ENCODE data around the gene C22orf15.

The C22orf15 gene

DNA sequence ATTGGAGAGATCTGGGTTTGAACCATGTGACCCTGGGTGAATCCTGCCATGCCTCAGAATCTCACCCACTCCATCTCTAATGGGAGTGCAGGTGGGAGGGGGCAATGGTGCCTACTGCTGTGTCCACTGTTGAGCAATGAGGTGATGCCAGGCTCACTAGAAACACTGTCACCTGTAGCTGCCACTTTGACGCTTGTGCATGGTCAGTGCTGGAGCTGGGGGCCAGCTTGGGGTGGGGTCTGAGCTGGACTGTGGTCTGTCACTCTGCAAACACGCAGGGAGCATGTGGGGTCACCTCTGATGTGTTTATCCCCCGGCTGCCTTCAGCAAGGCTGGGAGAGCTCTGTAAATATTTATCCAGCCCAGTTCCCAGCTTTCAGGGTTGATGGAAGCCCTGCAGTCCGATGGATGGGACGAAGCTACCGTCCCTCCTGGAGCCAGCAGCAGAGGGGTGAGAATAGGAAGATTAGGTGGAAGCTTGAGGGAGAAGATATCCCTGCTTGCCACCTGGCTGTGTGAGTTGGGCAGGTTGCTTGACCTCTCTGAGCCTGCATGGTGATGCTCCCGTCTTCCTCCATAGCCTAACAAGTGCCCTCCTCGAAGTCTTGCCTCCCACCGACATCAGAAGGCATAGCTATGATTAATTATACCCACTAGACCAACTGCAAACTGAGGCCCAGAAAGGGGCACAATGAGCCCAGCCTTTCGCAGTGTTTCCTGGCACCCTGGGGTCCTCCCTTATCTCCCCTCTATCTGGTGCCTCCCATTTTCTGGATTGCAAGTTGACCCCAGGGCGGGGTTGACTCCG, 11.5 kb downstream of the C22orf15 start:
- no peak for FAIRE-seq

DNA sequence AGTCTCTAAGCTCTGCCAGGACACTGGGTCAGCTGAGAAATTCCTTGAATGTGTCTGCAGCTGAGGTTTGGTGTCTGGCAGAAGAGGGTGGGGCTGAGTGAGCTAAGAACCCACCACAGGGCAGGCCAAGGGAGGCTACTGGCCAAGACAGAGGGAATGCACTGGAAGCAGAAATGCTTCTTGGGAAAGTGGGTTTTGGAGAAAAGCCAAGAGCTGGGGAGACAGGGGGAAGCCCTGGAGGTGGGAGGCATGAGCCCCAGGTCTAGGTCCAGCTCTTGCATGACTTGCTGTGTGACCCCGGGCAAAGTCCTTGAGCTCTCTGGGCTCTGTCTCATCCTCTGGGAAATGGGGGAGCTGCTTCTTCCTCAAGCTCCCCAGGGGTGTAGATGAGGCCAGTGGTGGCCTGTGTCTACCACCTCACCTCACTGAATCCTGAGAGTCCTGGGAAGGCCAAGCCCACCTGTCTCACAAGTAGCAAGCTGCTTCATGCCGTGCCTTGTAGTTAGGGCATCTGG, 12.2 kb downstream of the C22orf15 start:
- FAIRE-seq, result no peak

DNA sequence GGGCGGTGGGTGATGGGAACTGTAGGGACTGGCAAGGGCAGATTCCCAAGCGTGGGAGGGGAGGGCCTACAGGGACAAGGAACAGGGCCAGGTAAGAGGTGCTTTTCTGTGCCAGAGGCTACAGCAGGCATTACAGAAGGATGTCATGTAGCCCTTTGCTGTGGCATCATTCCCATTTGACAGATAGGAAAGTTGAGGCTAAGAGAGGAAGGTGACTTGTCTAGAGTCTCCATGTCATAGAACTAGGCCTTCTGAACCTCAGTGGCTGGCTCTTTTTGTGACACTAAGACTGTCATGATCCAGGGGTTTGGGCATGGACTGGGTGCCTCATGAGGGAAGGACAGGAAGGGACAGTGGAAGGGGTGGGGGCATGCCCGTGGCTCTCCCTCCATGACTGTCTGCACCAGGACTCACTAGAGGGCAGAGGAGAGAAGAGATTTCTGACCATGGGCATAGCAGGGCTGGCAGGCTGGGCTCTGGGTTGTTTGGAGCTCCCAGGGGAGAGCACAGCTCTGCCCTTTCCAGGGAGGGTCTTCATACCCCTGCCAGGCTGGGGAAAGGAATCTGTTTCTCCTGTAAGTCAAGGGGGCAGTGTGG, 13.1 kb downstream of the C22orf15 start:
- no peak for FAIRE-seq

DNA sequence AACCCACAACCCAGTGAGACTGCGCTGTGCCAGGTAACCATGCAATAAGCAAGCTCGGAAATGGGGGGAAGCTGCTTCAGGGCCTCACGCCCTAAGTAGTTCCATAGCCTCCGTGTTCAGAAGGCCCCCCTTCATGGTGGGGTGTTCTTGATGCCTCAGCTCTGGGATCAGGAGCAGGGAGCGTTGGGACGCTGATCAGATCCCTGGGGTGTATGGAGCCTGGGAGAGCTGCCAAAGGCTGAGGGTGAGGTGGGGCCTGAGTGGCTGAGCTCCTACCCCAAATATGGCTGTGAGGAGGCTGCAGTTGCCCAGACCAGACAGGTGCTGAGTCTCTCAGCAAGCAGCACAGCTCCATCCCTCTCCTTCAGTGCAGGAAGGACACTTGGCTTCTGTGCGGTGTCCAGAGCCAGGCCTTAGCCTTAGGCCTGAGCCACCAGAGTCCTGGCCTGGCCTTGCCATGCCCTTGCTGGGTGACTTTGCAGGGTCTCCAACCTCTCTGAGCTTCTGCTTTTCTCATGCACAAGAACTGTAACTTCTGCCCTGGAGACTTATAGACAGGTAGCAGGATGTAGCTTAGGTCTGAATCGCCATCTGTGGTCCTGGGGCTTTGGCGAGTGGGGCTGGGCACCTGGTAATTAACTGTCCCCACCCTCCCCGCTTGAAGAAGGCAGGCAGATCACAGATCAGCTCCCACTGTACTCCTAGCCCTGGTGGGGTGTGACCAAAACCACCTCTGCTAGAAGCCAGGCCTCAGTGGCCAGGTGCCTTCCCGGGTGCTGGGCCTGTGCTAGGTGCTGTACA, 15.2 kb downstream of the C22orf15 start:
- FAIRE-seq, result no peak

DNA sequence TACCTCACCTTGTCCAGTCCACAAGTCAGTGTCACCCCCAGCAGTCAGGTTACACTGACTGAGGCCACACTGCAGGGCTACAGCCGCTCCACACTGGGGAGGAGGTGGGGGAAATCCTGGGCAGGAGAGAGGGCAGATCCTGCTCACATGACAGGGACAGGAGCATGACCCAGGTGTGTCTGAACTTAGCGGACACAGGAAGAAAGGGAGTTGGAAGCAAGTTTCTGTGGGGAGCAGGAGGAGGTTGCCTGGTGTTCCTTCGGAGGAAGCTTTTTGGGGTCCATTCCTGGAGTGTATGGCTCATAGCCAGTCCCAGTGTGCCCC, 15.7 kb downstream of the C22orf15 start:
- no peak for FAIRE-seq

DNA sequence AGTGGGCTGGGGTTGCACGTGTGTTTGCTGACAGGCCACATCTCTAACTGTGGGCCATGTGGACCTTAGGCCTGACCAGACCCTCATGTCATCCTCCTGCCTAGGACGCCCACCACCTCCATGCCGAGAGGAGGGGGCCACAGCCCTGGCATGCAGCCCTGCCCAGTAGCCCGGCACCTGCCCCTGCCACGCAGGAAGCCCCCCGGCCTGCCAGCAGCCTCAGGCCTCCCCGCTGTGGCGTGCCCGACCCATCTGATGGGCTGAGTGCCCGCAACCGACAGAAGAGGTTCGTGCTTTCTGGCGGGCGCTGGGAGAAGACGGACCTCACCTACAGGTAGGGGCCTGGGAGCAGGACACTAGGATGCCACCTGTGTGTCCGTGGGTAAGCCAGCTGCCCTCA, 16.3 kb downstream of the C22orf15 start:
- no peak for FAIRE-seq

DNA sequence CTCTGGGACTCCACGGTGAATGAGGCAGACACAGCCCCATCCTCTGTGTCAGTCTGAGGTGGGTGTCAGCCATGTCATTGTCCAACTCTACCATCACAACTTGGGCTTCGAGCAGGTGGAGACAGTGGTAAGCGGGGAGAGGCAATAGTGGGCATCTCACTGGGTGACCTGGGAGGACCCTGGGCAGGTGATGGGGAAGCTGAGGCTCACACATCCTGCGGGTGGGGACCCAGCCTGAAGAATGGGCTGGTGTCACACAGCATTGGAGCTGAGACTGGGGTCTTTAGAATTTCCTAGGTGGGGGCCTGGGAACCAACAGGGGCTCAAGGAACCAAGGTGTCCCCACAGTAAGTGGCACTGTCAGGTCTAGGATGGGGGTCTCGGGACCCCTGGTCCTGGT, 16.9 kb downstream of the C22orf15 start:
- FAIRE-seq, result no peak

DNA sequence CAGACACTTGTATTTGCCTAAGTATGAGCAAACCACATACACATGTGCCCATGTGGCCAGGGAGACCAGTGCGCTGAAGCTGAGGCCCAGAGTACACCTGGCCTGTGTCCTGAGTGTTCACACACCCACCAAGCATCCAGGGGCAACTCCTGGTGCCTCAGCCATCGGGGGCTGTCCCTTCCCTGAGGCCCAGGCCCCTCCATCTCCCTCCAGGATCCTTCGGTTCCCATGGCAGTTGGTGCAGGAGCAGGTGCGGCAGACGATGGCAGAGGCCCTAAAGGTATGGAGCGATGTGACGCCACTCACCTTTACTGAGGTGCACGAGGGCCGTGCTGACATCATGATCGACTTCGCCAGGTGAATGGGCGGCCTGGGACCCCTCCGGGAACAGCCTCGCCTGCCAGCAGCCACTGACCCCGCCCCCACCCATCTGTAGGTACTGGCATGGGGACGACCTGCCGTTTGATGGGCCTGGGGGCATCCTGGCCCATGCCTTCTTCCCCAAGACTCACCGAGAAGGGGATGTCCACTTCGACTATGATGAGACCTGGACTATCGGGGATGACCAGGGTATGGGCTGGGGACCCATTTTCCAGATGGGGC, 17.5 kb downstream of the C22orf15 start:
- no peak for FAIRE-seq

DNA sequence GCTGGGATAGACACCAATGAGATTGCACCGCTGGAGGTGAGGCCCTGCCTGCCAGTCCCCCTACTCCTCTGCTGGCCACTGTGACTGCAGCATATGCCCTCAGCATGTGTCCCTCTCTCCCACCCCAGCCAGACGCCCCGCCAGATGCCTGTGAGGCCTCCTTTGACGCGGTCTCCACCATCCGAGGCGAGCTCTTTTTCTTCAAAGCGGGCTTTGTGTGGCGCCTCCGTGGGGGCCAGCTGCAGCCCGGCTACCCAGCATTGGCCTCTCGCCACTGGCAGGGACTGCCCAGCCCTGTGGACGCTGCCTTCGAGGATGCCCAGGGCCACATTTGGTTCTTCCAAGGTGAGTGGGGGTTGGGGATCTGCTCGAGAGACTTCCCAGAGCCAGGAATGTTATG, 18.3 kb downstream of the C22orf15 start:
- no peak for FAIRE-seq

DNA sequence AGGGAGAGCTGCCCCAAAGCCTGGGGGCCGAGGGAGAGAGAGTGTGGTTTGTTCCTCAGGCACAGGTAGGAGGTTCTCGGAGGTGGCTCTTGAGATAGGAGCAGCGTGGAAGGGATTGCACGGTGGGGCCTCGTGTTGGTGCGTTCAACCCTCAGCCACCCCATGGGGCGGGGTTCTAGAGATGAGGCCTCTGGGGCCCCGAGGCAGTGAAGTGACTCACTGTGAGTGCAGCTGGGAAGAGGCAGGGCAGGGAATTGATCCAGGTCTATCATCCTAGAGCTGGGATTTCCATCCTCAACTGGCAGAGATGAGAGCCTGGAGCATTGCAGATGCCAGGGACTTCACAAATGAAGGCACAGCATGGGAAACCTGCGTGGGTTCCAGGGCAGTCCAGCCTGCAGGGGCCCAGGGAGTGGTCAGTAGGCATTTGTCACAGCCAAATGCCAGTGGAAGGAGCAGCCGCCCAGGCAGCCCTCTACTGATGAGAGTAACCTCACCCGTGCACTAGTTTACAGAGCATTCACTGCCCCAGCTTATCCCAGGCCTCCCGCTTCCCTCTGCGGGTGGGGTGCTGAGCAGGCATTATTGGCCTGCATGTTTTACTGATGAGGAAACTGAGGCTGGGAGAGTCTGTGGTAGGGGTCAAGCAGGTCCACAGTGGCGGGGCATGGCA, 18.9 kb downstream of the C22orf15 start:
- FAIRE-seq, result no peak

DNA sequence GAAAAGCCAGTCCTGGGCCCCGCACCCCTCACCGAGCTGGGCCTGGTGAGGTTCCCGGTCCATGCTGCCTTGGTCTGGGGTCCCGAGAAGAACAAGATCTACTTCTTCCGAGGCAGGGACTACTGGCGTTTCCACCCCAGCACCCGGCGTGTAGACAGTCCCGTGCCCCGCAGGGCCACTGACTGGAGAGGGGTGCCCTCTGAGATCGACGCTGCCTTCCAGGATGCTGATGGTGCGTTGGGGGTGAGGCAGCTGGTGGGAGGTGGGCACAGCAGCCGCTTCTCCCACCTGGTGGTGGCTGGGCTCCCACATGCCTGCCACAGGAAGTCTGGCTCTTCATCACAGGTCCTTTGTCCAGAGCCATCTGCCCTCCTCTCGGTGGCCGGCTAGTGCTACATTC, 19.5 kb downstream of the C22orf15 start:
- no peak for FAIRE-seq

DNA sequence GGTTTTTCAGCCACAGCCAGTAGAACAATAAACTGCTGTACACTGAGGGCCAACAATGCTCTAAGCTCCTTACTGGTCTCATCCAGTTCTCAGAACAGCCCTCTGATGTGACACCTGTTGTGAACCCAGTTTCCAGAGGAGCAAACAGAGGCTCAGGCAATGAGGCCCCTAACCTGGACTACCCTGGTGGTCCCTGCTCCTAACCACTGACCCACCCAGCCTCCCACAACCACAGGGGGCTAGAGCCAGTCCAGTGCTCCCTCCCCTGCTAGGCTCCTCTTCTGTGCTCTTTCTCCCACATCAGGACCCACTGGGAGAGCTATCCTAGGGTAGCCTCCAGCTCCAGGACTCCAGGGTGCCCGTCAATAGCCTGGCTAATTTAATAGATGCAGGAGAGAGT, 19.9 kb downstream of the C22orf15 start:
- FAIRE-seq, result no peak

DNA sequence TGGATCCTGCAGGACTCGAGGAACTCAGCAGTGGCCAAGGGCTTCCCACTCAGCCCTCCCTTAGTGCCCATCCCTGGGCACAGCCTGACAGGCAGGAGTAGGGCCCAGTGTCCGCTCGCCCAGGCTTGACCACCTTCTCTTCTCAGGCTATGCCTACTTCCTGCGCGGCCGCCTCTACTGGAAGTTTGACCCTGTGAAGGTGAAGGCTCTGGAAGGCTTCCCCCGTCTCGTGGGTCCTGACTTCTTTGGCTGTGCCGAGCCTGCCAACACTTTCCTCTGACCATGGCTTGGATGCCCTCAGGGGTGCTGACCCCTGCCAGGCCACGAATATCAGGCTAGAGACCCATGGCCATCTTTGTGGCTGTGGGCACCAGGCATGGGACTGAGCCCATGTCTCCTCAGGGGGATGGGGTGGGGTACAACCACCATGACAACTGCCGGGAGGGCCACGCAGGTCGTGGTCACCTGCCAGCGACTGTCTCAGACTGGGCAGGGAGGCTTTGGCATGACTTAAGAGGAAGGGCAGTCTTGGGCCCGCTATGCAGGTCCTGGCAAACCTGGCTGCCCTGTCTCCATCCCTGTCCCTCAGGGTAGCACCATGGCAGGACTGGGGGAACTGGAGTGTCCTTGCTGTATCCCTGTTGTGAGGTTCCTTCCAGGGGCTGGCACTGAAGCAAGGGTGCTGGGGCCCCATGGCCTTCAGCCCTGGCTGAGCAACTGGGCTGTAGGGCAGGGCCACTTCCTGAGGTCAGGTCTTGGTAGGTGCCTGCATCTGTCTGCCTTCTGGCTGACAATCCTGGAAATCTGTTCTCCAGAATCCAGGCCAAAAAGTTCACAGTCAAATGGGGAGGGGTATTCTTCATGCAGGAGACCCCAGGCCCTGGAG, 20.7 kb downstream of the C22orf15 start:
- no peak for FAIRE-seq

DNA sequence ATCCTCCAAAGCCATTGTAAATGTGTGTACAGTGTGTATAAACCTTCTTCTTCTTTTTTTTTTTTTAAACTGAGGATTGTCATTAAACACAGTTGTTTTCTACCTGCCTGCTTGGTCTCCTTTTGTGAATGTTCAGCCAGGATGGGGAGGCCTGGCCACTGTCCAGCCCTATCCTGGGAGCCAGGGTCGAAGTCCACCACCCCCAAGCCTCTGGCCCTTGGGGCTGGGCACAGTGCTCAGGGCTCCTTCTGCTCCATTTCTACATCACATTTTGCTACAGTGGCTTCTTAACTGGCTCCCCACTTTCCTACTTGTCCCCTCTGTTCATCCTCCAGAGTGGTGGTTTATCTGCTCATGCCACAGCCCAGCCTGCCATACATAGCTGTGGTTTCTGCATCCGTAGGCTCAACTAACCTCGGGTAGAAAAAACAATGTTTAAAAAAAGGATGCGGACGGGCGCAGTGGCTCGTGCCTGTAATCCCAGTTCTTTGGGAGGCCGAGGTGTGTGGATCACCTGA, 21.5 kb downstream of the C22orf15 start:
- no peak for FAIRE-seq

DNA sequence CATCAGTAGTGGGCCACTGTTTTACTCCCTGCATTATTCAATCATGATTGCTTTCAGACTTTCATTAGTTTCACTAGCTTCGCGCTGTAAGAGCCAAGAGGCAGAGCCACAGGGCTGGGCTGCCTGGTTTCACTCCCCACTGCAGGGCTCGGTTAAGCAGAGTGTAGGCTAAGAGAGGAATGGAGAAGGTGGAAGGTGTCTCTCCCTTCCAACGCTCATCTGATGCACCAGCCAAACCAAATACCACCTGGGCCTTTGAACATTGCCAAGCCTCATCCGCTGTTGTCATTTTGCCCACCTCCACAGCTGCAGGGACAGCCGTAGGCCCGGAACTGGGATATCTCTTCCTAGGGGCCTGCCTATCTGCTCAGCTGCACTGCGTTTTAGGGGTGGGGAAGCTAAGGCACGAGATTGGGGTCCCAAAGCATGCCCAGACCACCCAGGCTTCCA, 23.5 kb downstream of the C22orf15 start:
- no peak for FAIRE-seq

DNA sequence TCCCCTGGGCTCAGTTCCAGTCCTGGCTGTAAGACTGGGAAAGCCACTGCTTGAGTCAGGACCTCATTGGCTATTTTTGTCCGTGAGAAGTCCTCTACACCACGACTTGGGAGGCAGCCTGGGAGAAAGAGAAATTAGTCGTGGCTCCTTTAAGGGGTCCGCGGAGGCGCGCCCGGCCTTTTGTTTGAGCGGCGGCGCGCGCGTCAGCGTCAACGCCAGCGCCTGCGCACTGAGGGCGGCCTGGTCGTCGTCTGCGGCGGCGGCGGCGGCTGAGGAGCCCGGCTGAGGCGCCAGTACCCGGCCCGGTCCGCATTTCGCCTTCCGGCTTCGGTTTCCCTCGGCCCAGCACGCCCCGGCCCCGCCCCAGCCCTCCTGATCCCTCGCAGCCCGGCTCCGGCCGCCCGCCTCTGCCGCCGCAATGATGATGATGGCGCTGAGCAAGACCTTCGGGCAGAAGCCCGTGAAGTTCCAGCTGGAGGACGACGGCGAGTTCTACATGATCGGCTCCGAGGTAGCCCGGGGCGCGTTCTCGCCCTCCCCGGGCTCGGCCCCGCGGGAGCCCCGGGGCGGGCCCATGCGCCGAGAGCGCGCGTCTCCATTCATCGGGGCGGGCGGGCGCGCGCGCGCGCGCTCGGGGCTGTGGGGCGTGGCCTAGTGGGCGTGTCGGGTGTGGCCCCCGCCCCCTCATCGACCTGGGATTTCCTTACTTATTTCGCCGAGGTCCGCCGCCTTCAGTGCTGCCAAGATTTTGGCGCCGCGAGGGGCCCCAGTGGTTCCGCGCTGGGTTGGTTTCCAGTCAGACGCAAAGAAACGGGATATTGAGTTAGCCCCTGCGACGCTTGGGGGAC, 24.2 kb downstream of the C22orf15 start, which contains the start of gene SMARCB1:
Gene SMARCB1, plus strand, starts transcription at position 215 of the 848 bp plus-strand sequence. Its CDS starts 204 bp downstream, at position 419.
- FAIRE-seq, result no peak

DNA sequence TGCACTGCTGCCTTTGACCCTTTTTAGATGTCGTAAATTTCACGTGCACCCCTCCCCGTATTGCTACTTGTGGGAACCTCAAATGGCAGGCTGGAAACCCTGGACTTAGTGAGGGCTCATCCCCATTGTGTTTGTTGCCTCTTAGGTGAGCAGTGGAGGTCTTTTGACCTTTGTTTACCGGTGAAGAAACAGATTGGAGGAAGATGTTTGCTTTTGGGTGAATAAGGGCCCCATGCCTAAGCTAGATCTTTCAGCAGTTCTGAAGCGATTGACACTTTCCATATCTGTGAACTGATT, 24.8 kb downstream of the C22orf15 start:
- FAIRE-seq, result no peak

DNA sequence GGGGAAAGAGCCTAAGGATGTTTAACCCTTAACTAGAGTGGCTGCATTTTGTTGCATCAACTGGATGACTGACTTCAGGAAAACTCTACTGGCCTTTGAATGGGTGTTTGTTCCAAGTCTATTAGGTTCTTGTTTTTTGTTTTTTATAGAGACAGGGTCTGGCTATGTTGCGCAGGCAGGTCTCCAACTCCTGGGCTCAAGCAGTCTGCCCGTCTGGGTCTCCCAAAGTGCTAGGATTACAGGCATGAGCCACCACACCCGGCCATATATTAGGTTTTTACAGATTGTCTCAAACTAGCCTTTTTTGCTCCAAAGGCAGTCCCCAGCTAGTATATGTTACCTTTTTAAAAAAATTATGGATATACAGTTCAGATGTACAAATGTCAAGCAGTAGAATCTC, 25.1 kb downstream of the C22orf15 start:
- FAIRE-seq, result no peak

DNA sequence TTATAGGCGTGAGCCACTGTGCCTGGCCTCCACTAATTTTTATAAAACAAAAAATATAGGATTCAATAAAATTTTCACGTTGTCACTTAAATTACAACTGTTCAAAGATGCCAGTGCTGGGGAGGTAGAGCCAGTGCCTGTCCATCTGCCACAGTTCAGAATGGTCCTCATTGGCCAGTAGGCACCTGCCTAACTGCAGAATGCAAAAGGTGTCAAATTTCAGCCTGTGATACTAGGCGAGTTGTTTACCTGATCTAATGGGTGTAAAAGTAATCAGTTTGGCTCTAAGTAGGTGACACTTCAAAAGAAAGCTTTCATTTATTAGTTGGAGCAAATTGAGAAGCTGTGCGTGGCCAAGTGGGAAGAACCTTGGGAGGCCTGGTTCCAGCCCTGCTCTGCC, 26.3 kb downstream of the C22orf15 start:
- no peak for FAIRE-seq

DNA sequence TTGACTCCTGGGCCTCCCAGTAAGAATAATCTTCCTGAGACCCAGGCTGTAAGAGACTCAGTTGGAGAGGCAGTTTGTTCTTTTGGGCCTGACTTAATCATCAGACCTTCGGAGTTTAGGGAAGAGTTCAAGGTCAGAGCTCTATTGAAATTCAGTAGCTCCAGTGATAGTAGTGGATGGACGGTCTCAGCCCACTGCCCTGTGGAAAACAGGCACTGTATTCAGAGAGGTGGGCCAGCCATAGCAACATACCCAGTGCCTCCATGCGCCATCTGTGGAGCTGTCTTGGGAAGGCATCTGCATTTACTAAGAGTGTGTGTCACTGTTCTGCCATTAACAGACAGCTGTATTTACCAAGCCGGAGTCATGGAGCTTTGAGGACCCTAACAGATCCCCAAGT, 26.8 kb downstream of the C22orf15 start:
- no peak for FAIRE-seq
